C4-2B (cell line): Measurements from ENCODE around the gene PRKCA.
"Not testable (repeated sequence)": the region's sequence is repeated elsewhere in the genome, so short reads cannot be mapped to it uniquely, and the experiment has no call there.

Experiments used
- H3K27ac ChIP-seq: fragments of 450-650 bp; 2 replicates; pipeline ENCODE4 v1.5.1; 2017
- ZFX ChIP-seq: fragments of 450-650 bp; IDR thresholded peaks from 2 replicates; pipeline ENCODE4 v1.6.1; 2017
- TF ChIP-seq, protein P1 (sequence below): fragments of 450-650 bp; conservative IDR thresholded peaks from 2 replicates; pipeline ENCODE4 v1.5.1; 2017; ENCODE audit warnings: mild to moderate bottlenecking

The PRKCA gene

DNA sequence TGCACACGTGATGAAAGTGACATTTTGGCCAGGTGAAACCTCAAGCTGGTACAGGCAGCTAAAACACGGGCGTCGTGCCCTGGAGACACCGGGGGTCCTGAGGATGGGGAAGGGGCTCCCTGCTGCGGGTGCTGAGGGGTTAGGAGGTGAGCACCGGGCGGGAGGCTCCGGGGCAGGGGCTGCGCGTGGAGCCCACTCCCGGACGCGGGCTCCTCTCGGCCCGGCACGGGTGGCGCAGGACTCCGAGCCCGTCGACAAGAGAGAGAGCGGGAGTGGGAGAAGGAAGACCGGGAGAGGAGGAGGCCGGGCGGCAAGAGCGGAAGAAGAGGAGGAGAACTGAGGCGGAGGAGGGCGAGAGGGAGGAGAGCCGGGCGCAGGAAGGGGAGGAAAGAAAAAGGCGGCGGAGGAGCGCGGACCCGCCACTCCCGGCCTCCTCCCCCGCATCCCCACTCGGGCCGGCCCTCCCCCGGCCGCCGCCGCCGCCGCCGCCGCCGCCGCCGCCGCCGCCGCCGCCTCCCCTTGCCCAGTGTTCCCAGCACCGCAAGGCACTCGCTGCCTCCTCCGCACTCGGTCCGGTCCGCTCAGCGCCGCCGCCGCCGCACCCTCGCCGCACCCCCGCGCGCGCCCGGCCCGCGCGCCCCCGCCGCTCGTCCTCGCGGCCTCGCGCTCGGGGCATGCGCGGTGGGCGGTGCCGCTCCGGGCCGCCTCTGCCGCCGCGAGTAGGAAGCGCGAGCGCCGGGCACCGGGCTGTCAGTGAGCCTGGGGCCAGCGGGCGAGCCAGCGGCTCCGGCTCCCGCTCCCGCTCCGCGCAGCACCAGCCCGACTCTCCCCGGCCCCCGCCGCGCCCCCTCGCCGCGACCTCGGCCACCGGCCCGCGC lies at the start of gene PRKCA:
PRKCA (plus strand) TSS at position 750 of the 878 bp plus-strand sequence.
- TF ChIP-seq, protein P1, sequence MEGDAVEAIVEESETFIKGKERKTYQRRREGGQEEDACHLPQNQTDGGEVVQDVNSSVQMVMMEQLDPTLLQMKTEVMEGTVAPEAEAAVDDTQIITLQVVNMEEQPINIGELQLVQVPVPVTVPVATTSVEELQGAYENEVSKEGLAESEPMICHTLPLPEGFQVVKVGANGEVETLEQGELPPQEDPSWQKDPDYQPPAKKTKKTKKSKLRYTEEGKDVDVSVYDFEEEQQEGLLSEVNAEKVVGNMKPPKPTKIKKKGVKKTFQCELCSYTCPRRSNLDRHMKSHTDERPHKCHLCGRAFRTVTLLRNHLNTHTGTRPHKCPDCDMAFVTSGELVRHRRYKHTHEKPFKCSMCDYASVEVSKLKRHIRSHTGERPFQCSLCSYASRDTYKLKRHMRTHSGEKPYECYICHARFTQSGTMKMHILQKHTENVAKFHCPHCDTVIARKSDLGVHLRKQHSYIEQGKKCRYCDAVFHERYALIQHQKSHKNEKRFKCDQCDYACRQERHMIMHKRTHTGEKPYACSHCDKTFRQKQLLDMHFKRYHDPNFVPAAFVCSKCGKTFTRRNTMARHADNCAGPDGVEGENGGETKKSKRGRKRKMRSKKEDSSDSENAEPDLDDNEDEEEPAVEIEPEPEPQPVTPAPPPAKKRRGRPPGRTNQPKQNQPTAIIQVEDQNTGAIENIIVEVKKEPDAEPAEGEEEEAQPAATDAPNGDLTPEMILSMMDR, result no peak
- no peak for TF ChIP-seq ZFX
- peak within 1 kb of the TSS; percentile 56 for H3K27ac ChIP-seq

DNA sequence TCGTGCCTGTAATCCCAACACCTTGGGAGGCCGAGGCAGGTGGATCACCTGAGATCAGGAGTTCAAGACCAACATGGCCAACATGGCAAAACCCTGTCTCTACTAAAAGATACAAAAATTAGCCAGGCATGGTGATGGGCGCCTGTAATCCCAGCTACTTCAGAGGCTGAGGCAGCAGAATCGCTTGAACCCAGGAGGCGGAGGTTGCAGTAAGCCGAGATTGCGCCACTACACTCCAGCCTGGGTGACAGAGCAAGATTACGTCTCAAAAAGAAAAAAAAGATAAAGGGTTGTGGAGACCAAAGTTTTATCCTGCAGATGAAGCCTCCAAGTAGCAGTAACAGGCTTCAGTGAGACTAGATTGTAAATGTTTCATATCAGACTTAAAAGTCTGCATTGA lies 49.0 kb upstream of the PRKCA start:
- H3K27ac ChIP-seq, result not testable (repeated sequence)

DNA sequence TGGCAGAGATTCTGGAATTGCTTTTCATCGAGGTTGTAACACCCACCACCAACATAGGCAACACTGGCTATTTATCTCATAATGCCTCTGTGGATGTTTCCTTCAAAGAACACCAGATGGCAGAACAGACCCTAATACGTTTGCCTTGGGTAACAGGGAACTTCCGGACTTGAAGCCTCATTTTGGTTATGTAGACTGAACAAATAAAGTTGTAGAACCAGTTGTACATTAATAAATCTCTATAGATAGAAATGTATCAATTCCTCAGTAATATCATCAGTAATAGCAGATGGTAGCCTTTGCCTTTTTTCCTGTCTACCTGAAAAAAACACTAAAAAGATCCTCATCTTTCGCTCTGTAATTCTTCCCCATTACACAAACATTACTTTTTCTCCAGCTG lies 47.3 kb upstream of the PRKCA start:
- no peak overlapping the region for H3K27ac ChIP-seq
- no peak for TF ChIP-seq ZFX
- TF ChIP-seq, protein P1, result peak; percentile 86

DNA sequence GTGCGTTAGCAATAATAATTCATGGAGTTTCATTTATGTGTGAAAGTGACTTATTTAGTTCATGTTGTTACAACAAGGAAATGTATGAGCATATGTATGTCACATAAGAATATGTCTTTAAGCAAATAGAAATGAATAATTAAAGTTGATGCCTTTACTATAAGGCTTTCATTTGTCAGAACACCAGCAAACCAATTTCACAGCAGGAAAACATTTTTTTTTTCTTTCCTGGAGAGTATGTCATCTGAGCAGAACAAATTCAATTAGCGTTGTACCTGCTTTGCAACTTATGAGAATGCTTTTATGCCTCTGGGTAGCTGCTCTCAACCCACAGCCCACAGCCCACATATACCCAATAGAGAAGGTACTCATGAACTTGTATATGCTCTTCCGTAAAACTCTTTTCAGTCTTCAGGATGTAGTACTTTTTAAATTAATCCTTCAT lies 46.9 kb upstream of the PRKCA start:
- no peak overlapping the region for H3K27ac ChIP-seq

DNA sequence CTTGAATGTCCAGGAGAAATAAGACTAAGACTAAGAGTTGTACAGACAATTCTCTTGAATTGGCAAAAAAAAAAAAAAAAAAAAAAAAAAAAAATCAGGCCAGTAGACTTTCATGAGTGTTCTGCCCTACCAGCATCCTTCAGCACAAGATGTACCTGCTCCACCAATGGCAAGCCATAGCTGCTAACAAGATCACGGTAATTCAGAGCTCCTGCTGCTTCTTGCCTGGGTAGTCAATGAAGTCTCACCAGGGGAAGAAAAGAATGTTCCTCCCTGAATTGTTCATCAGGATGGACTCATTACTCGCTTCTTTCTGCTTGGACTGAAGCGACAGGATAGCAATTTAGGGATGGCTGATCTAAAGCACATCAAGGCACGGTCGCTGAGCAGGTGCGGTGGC lies 42.1 kb upstream of the PRKCA start:
- TF ChIP-seq, protein P1, result no peak
- TF ChIP-seq ZFX, result no peak
- no peak overlapping the region for H3K27ac ChIP-seq

More for the DNA sequence above, 46.9 kb upstream of the PRKCA start:
- TF ChIP-seq ZFX, result no peak
- TF ChIP-seq, protein P1, result no peak

DNA sequence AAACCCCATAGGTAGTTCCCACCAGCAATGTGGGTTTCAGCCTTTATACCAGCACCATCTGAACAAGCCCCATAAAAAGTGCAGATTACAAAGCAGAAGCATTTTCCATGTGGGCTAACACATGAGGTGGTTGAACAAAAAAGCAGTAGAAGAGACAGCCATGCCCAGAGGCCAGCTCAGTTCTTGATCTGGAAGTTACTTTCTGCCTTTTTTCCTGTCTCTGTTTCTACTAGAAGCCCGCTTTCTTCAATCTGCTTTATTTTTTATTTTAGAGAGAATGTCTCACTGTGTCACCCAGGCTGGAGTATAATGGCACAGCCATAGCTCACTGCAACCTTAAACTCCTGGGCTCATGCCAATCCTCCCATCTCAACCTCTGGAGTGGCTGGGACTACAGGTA lies 41.7 kb upstream of the PRKCA start:
- no peak overlapping the region for H3K27ac ChIP-seq
- no peak for TF ChIP-seq ZFX
- TF ChIP-seq, protein P1, result no peak

DNA sequence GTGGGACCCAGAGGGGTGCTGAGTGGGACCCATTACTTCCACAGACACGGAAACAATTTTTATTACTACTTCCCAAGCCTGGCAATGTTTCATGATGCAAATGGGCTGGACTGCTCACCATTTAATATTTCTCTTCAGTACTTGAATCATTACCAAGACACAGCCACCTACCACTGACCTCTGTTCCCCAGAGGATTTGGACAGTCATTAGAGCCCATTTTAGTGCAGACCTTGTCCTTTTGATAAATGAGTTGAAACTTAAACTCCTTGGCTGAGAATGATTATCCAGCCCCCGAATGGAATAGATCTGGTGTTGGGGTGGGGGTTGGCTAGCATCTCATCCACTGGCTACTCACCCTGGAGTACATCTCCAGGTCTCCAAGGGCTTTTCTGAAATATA lies 39.6 kb upstream of the PRKCA start:
- TF ChIP-seq, protein P1, result no peak
- TF ChIP-seq ZFX, result no peak
- H3K27ac ChIP-seq, result no peak overlapping the region

DNA sequence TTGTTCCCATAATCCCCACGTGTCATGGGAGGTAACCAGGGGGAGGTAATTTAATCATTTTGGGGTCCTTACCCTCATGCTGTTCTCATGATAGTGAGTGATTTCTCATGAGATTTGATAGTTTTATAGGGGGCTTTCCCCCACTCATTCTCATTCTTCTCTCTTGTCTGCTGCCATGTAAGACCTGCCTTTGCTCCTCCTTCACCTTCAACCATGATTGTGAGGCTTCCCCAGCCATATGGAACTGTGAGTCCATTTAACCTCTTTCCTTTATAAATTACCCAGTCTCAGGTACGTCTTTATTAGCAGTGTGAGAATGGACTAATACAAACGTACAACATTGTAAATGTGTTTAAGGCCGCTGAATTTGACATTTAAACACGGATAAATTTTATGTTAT lies 37.7 kb upstream of the PRKCA start:
- H3K27ac ChIP-seq, result no peak overlapping the region
- TF ChIP-seq, protein P1, result no peak
- no peak for TF ChIP-seq ZFX
